GM10248 (cell line): ENCODE measurements around the gene ARF5.
"Not testable (repeated sequence)": the region's sequence is repeated elsewhere in the genome, so short reads cannot be mapped to it uniquely, and the experiment has no call there.

Experiments
- CTCF ChIA-PET: fragments of 300-600 bp; sonication (Branson Sonifier 250); formaldehyde crosslinking; extraction: SDS; loops from one replicate; lab custom pipeline; 2021; ENCODE audit warnings: antibody characterized with exemption; lab: Yijun Ruan, JAX
- POLR2A ChIA-PET: fragments of 350-650 bp; sonication (Branson Sonifier 250); formaldehyde crosslinking; extraction: SDS; loops from one replicate; lab custom pipeline; 2020; ENCODE audit warnings: antibody characterized with exemption; lab: Yijun Ruan, JAX
- DNase-seq: peaks from one replicate; pipeline ENCODE4 v3.0.0; 2012; ENCODE audit errors: extremely low spot score
- CTCF ChIP-seq: IDR thresholded peaks from 2 replicates; pipeline ENCODE4 v1.5.1; 2012; ENCODE audit warnings: mild to moderate bottlenecking, low read depth; ENCODE audit errors: extremely low read depth, missing control alignments, control extremely low read depth

ARF5 gene

GRCh38 chr7:127588019-127588696, at the start of gene ARF5:
Gene ARF5 (plus strand): TSS chr7:127588411. CDS start chr7:127588499, 88 bp downstream.
- peak; percentile 96 for DNase-seq
- POLR2A ChIA-PET = no interaction called here
- TF ChIP-seq CTCF = no peak
- CTCF ChIA-PET = interaction anchor here (0.8 to 2.3 kb wide), 8 partner anchors 9 to 622 kb away, joined by 3 to 7 read pairs (median 4); no protein-coding TSS in a partner anchor

GRCh38 chr7:127539116-127539515, 49.1 kb upstream of the ARF5 start:
- ChIA-PET CTCF (no interaction called here), POLR2A (no interaction called here)
- no peak for TF ChIP-seq CTCF
- DNase-seq = no peak

GRCh38 chr7:127540461-127540860, 47.8 kb upstream of the ARF5 start:
- POLR2A ChIA-PET, CTCF ChIA-PET, DNase-seq: not testable (repeated sequence)

- ChIA-PET POLR2A (no interaction called here), CTCF (no interaction called here)
- DNase-seq = no peak
- no peak for TF ChIP-seq CTCF
Measured at GRCh38 chr7:127541548-127541947, 46.7 kb upstream of the ARF5 start.

GRCh38 chr7:127546313-127546712, 41.9 kb upstream of the ARF5 start:
- ChIA-PET POLR2A (no interaction called here), CTCF (no interaction called here)
- no peak for TF ChIP-seq CTCF
- no peak for DNase-seq

GRCh38 chr7:127550247-127550646, 38.0 kb upstream of the ARF5 start:
- CTCF ChIA-PET = no interaction called here
- DNase-seq = no peak
- TF ChIP-seq CTCF = no peak
- POLR2A ChIA-PET = no interaction called here

GRCh38 chr7:127551941-127552340, 36.3 kb upstream of the ARF5 start:
- ChIA-PET CTCF (interaction anchor here (1.4 kb wide), 1 partner anchor 9 kb away, joined by 6 read pairs; no protein-coding TSS in a partner anchor), POLR2A (no interaction called here)
- no peak for TF ChIP-seq CTCF
- no peak for DNase-seq
